ENCODE results near the gene KIAA1958. TPM values are rescaled to one million over a fixed set of nuclear protein-coding genes. Genes with fewer than 3 reads are reported as not detected.

KIAA1958 gene
- total and polyA plus RNA-seq, 10 donors: 0.39 to 11.9 (median 6.3) TPM

DNA sequence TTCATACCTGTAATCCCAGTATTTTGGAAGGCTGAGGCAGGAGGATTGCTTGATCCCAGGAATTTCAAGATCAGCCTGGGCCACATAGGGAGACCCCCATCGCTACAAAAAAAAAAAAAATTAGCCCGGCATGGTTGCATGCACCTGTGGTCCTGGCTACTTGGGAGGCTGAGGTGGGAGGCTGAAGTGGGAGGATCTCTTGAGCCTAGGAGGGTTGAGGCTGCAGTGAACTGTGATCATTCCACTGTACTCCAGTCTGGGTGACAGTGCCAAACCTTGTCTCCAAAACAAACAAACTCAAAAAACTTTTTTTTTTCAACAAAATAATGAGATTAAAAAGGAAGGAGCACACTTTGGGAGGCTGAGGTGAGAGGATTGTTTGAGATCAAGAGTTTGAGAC lies 14.2 kb downstream of the KIAA1958 start:
- WGBS, 5 donors: 93 to 100% (median 97%) methylated on average over 2 of the region's 2 CpGs
- H3K27me3 ChIP-seq (replicated peaks in 1 of 7): no peaks in the 10 kb centered on the region
- H3K36me3 ChIP-seq: no peaks in the 10 kb centered on the region
- no peak for DNase-seq
- H3K27ac ChIP-seq: no peak overlapping the region
- TF ChIP-seq, protein P1, sequence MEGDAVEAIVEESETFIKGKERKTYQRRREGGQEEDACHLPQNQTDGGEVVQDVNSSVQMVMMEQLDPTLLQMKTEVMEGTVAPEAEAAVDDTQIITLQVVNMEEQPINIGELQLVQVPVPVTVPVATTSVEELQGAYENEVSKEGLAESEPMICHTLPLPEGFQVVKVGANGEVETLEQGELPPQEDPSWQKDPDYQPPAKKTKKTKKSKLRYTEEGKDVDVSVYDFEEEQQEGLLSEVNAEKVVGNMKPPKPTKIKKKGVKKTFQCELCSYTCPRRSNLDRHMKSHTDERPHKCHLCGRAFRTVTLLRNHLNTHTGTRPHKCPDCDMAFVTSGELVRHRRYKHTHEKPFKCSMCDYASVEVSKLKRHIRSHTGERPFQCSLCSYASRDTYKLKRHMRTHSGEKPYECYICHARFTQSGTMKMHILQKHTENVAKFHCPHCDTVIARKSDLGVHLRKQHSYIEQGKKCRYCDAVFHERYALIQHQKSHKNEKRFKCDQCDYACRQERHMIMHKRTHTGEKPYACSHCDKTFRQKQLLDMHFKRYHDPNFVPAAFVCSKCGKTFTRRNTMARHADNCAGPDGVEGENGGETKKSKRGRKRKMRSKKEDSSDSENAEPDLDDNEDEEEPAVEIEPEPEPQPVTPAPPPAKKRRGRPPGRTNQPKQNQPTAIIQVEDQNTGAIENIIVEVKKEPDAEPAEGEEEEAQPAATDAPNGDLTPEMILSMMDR (IDR thresholded peaks at IDR 0.05 in 8 of 11, conservative IDR thresholded peaks at IDR 0.05 in 3 of 11): no peak
- TF ChIP-seq POLR2AphosphoS5 (IDR thresholded peaks at IDR 0.05) (no peak), POLR2A (IDR thresholded peaks at IDR 0.05) (no peak)
- peaks cover 0 to 13% (median 0%) of the 10 kb centered on the region in 6 donors for H3K4me1 ChIP-seq
- no peak overlapping the region for H3K4me3 ChIP-seq
- intact Hi-C loops (cut with DNase I; ENCODE audit: low total_unique reads): no loop called here
- peaks cover 0 to under 1% (median 0%) of the 10 kb centered on the region in 8 donors for H3K9me3 ChIP-seq

DNA sequence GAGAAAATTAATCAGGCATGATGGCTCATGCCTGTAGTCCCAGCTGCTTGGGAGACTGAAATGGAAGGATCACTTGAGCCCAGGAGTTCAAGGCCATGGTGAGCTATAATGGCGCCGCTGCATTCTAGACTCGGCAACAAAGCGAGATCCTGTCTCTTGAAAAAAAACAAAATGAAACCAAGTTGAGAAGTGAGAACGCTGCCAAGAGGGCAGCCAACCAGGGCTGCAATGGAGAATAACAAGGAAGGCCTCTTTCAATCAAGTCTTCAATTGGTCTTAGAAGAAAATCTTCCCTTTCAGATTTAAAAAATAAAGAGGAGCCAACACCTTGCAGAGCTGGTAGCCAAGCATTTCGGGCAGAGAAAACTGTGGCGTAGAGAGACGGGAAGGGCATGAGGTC lies 14.7 kb downstream of the KIAA1958 start:
- 93 to 96% (median 96%) methylated on average over 8 of the region's 8 CpGs for WGBS, 5 donors
- intact Hi-C loops (cut with DNase I; ENCODE audit: low total_unique reads): no loop called here
- H3K4me3 ChIP-seq: no peak overlapping the region

DNA sequence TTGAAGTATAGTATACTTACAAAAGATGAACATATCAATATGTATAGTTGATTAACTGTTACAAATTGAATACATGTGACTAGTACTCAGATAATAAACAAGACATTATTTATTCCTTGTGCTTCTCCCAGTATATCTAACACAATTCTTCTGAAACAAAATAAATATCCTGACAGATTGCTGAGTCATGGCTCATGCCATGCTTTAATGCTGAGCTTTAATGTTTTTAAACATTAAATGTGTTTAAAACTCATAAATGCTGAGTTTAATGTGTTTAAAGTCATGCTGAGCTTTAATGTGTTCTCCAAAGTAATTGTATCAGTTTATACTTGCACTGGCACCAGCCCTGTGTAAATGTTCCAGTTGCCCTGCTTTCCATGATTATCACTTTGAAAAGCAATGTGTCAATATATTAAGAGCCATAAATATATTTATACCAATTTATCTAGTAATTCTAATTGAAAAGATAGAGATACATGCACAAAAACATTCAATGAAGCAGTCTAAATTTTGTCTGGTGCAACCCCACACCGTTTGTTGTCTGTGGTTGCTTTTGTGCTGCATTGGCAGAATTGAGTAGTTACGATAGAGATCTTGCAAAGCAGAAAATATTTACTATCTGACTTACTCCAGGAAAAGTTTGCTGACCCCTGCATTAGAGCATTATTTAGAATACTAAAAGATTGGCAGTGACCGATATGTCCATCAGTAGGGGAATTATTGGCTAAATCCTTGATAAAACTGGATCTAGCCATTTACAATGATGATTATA lies 15.7 kb downstream of the KIAA1958 start:
- 81 to 93% (median 85%) methylated on average over 3 of the region's 3 CpGs for WGBS, 5 donors
- DNase-seq: no peak
- H3K4me3 ChIP-seq: no peak overlapping the region
- no peaks in the 10 kb centered on the region for H3K27me3 ChIP-seq (replicated peaks in 1 of 7)
- intact Hi-C loops (cut with DNase I; ENCODE audit: low total_unique reads): no loop called here
- TF ChIP-seq, protein P1 (IDR thresholded peaks at IDR 0.05 in 8 of 11, conservative IDR thresholded peaks at IDR 0.05 in 3 of 11): no peak
- TF ChIP-seq POLR2A (IDR thresholded peaks at IDR 0.05) (no peak), POLR2AphosphoS5 (IDR thresholded peaks at IDR 0.05) (no peak)
- no peaks in the 10 kb centered on the region for H3K4me1 ChIP-seq
- H3K36me3 ChIP-seq: no peaks in the 10 kb centered on the region
- H3K27ac ChIP-seq: no peak overlapping the region
- no peaks in the 10 kb centered on the region for H3K9me3 ChIP-seq

More for the DNA sequence above, 14.7 kb downstream of the KIAA1958 start:
- Histone ChIP-seq H3K36me3 (no peaks in the 10 kb centered on the region), H3K9me3 (no peaks in the 10 kb centered on the region), H3K27me3 (replicated peaks in 1 of 7) (no peaks in the 10 kb centered on the region), H3K4me1 (peaks cover 0 to 9% (median 0%) of the 10 kb centered on the region in 6 donors), H3K27ac (no peak overlapping the region)
- no peak for DNase-seq
- TF ChIP-seq, protein P1 (IDR thresholded peaks at IDR 0.05 in 8 of 11, conservative IDR thresholded peaks at IDR 0.05 in 3 of 11): no peak
- TF ChIP-seq POLR2A (IDR thresholded peaks at IDR 0.05) (no peak), POLR2AphosphoS5 (IDR thresholded peaks at IDR 0.05) (no peak)

DNA sequence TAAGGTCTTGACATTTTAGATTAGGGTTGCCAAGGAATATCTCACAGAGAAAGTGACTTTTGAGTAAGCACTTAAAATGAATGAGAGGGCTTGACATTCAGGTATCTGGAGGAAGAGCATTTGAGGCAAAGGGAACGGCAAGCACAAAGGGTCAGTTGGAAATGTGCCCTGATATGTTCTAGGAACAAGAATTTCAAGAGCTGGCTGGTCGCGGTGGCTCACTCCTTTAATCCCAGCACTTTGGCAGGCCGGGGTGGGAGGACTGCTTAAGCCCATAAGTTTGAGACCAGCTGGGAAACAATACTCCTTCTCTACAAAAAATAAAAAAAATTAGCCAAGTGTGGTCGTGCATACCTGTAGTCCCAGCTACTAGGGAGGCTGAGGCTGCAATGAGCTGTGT lies 16.5 kb downstream of the KIAA1958 start:
- Histone ChIP-seq H3K36me3 (no peaks in the 10 kb centered on the region), H3K4me3 (no peak overlapping the region), H3K9me3 (no peaks in the 10 kb centered on the region), H3K27ac (no peak overlapping the region), H3K4me1 (no peaks in the 10 kb centered on the region), H3K27me3 (replicated peaks in 1 of 7) (no peaks in the 10 kb centered on the region)
- intact Hi-C loops (cut with DNase I; ENCODE audit: low total_unique reads): no loop called here
- no peak for DNase-seq
- WGBS, 5 donors: 76 to 85% (median 83%) methylated on average over 5 of the region's 5 CpGs
- TF ChIP-seq, protein P1 (IDR thresholded peaks at IDR 0.05 in 8 of 11, conservative IDR thresholded peaks at IDR 0.05 in 3 of 11): no peak
